ENCODE data around the gene POLL.

The POLL gene

GRCh38 chr10:101573885-101574753, 13.9 kb downstream of the POLL start:
- no peak for DNase-seq

- DNase-seq = no peak
Measured at GRCh38 chr10:101572785-101573184, 15.3 kb downstream of the POLL start.

GRCh38 chr10:101572126-101572525, 15.9 kb downstream of the POLL start:
- no peak for DNase-seq

- no peak for DNase-seq
Measured at GRCh38 chr10:101571271-101571925, 16.7 kb downstream of the POLL start.

- DNase-seq = no peak
Measured at GRCh38 chr10:101570428-101571270, 17.4 kb downstream of the POLL start.

GRCh38 chr10:101569622-101570427, 18.2 kb downstream of the POLL start:
- DNase-seq = peak; percentile 35

- no peak for DNase-seq
Measured at GRCh38 chr10:101569323-101569621, 18.8 kb downstream of the POLL start.

GRCh38 chr10:101568054-101568745, 19.9 kb downstream of the POLL start:
- DNase-seq = no peak

- no peak for DNase-seq
Measured at GRCh38 chr10:101567165-101568006, 20.7 kb downstream of the POLL start.

GRCh38 chr10:101566333-101567164, 21.5 kb downstream of the POLL start:
- no peak for DNase-seq

GRCh38 chr10:101565936-101566332, 22.1 kb downstream of the POLL start:
- DNase-seq = no peak

- no peak for DNase-seq
Measured at GRCh38 chr10:101565370-101565900, 22.6 kb downstream of the POLL start.

- DNase-seq = no peak
Measured at GRCh38 chr10:101564490-101564991, 23.5 kb downstream of the POLL start.

- DNase-seq = no peak
Measured at GRCh38 chr10:101563497-101564040, 24.5 kb downstream of the POLL start.

GRCh38 chr10:101563007-101563406, 25.1 kb downstream of the POLL start:
- no peak for DNase-seq

- no peak for DNase-seq
Measured at GRCh38 chr10:101562231-101562630, 25.8 kb downstream of the POLL start.

- DNase-seq = no peak
Measured at GRCh38 chr10:101561068-101561915, 26.8 kb downstream of the POLL start.

GRCh38 chr10:101560298-101561067, 27.6 kb downstream of the POLL start:
- no peak for DNase-seq
